Stimulated activated CD4-positive, alpha-beta T cell treated with anti-CD3 and anti-CD28 coated beads, Interleukin-1b, Interleukin-23, amount 100 ng/mL, for 24 hours (primary cell): Measurements from ENCODE around the gene SETX.

ENCODE experiments used
- DNase-seq, 4 experiments: peaks; one replicate each; pipeline ENCODE4 v3.0.0-alpha.2; 2020; ENCODE audit warnings: low read depth in 4 of 4, low spot score in 1 of 4

SETX gene

GRCh38 chr9:132241840-132242620 lies 112.8 kb downstream of the SETX start:
- DNase-seq, result peak in 1 of 4 experiments; percentile 23

DNA sequence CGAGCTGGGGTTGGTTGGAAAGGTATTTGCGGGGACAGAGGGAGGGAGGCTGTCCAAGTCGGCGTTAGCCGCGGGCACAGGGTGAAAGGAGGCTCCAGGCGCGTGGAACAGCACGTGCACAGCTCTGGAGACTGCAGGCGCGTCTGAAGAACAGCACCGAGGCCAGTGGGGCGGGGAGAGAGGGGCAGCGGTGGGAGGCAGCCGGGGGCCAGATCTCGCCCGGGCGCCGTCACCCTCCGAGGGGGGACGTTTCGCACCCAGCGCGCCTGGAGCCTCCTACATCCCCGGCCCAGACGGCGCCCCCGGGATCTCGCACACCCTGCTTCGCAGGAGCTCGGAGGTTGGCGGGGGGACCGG lies 113.3 kb downstream of the SETX start:
- DNase-seq, result peak in 1 of 4 experiments; percentile 10

DNA sequence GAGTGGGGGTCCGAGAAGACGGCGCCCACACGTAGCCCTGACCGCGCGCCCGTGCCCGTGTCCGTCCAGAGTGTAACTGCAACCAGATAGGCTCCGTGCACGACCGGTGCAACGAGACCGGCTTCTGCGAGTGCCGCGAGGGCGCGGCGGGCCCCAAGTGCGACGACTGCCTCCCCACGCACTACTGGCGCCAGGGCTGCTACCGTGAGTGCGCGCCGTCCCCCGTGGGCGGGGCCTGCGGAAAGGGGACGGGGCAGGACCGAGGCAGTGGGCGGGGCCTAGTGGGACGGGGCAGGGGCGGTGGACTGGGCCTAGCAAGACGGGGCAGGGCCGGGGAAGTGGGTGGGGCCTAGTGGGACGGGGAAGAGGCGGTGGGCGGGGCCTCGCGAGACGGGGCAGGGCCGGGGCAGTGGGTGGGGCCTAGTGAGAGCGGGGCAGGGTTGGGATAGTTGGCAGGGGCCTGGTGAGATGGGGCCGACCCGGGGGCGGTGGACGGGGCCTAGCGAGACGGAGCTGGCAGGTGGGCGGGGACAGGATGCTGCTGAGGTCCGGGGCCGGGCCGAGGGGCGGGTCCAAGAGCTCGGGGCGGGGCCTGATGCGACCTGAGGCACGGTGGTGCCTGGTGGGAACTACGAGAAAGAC lies 113.8 kb downstream of the SETX start:
- peak; percentile 94 to 97 (median 96) for DNase-seq

DNA sequence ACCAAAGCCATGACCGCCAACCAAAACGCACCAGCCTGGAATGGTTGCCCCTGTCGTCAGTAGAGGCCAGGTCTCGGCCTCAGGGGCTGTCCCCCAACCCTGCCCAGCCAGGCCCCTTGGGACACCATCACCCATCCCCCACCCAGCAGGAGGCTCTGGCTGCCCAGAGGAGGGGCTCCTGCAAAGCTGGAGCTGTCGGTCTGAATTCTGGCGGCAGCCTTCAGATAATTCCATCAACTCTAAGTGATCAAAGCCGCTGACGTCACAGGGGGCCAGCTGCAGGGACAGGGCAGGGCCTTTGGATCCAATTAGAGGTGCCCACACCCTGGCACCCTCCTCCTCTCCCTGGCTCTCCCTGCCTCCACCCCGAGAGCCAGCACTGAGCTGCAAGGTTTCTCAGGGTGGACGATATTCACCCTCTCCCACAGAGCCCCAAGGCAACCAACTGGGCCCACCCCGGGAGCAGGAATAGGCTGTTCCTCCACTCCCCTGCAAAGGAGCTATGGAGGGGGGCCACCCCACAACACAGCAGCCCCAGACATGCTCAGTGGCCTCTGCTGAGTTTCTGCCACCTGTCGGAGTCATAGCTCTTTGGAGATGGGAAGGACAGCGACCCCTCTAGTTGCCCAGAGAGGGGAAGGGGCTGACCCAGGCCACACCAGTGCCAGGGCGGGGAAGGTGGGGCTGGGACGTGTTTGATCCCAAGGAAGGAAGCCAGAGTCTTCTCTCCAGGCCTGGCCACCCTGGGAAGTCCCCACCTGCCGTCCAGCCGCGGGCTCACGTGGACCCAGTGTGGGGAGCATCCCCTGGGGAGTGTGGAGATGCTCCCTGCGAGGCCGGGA lies 114.6 kb downstream of the SETX start:
- no peak for DNase-seq

GRCh38 chr9:132239518-132239917 lies 115.3 kb downstream of the SETX start:
- no peak for DNase-seq

DNA sequence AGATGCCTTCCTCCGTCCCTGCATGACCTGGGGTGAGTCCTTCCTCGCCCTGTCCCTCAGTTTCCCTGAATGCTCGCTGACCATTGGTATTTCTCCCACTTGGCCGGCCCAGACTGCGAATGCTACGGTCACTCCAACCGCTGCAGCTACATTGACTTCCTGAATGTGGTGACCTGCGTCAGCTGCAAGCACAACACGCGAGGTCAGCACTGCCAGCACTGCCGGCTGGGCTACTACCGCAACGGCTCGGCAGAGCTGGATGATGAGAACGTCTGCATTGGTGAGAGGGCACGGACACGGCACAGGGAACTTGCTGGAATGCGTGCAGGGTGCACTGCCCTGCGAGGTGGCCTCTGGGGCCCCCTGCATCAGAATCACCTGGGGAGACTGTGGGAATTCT lies 115.8 kb downstream of the SETX start:
- no peak for DNase-seq

GRCh38 chr9:132238026-132238972 lies 116.5 kb downstream of the SETX start:
- DNase-seq, result no peak

DNA sequence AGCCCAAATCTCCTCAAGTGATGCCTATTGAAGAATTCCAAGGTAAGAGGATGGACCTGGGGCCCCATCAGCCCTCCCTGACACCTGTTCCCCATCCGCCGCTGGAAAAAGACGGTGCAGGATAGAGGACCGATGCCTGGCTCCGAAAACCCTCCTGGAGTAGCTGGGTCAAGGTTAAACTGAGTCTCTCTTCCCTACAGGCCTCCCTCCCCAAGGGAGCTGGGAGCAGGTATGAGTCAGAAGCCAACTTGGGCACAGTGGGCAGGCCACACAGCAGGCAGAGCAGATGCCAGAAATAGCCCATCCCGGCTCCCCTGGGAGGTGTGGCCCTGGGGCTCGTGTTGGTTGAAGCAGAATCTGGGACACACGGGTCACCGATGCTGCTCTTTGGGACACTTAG lies 117.3 kb downstream of the SETX start:
- DNase-seq, result no peak

GRCh38 chr9:132236662-132237311 lies 118.0 kb downstream of the SETX start:
- DNase-seq, result no peak

DNA sequence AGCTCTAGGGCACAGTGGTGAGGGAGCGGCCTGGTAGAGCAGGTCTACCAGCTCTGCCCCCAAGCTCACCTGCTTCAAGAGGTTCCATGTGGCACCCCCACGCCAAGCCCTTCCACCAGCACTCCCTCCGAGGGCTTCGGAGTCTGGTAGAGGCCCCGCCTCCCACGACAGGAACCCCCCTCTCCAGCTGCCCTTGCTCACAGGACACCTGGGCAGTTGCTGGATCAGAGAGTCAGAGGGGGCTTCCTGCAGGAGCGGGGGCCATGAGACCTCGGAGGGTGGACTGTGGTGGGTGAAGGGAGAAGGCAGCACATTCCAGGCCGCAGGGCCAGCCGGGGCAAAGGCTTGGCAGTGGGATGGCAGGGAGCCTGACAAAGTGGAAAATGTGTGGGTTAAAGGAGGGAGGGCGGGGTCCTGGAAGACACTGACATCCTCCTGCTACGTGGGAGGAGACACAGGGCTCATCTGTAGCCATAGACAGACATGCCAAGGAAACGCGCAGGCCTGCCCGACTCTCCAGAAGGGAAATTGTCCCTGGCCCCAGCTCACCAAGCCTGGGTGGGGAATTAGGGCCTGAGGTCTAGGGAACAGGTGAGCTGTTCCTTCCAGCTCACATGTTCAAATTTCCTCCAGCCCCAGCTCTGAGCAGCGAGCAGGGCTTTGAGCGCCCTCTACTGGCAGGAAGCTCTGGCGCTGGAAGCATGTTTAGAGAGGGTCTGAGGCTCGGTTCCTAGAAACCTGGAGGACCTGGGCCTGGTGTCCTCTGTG lies 118.7 kb downstream of the SETX start:
- peak; percentile 62 to 77 (median 73) for DNase-seq

GRCh38 chr9:132235125-132235524 lies 119.7 kb downstream of the SETX start:
- no peak for DNase-seq

GRCh38 chr9:132234535-132234934 lies 120.3 kb downstream of the SETX start:
- DNase-seq, result no peak

DNA sequence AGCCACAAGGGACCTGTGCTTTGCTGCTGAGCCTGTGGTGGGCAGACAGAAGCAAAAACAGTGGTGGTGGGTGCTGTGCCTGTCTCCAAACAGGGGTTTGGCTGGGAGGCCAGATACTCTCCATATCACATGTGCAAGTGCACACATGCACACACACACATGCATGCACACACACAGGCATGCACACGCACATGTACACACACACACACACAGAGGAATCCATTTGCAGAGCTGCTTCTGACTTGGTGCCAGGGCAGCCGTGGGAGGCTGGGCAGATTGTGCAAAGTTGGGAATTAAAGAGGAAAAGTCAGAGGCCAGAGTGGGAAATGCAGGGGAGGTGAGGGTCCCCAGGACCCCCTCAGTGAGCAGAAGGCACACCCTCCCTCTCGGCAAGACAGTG lies 121.6 kb downstream of the SETX start:
- DNase-seq, result no peak

- no peak for DNase-seq
Measured at GRCh38 chr9:132232522-132232921, 122.3 kb downstream of the SETX start.

DNA sequence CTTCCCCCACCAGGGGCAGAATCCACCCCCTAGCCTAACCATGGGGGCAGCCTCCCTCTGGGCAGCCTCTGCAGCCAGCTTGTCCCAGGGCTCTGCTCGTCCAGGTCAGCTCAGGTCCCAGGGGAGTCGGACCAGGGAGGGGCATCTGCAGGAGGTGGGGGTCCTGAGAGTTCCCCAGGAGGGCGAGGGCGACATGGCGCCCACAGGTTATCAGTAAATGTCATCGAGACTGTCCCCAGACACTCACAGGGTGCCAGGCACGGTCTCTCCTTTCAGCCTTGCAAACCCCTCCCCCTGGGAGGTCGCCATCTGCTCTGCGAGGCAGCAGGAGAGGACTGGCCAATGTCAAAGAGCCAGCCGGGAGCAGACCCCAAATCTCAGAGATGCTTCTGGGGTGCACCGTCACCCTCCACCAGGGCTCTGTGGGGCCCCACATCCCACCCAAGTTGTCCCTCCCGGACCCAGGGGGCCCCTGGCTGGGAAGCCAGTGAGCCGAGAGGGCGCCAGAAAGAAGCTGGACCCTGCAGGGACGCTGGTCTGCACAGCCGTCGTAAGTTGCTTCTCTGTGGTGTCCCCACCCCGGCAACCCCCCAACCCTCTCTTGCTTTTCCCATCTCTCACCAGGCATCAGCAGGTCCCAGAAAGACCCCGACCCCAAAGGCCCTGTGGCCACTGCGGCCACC lies 123.6 kb downstream of the SETX start:
- DNase-seq, result no peak

GRCh38 chr9:132230605-132231004 lies 124.2 kb downstream of the SETX start:
- no peak for DNase-seq

- no peak for DNase-seq
Measured at GRCh38 chr9:132228062-132228461, 126.7 kb downstream of the SETX start.

DNA sequence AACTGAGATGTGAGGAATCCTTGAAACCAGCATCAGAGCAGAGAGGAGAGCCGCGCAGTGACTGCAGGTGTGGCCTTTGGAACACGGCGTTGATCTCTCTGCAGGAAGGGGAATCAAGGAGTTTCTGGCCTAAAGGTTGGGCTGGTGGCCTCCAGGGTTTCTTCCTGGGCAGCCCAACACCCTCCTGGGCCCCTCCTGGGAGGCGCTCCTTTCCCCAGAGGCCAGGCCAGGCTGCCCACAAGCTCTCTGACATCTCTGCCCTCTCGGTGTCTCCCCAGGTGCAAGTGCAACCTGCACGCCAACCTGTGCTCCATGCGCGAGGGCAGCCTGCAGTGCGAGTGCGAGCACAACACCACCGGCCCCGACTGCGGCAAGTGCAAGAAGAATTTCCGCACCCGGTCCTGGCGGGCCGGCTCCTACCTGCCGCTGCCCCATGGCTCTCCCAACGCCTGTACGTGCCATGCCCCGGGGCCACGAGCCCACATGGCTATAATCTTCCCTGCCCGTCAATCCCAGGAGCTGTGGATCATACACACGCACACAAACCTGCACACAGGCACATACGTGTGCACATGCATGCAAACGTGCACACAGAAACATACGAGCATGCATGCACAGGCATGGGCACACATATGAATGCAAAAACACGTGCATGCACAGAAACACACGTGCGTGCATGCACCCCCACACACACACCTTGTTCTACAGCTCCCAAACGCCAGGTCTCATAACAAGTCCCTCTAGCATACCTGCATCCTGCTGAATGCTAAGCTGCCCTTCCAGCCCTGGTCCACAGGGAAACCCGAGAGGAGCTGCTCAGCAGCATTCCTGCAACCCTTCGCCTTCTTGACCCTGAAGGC lies 128.0 kb downstream of the SETX start:
- DNase-seq, result no peak
